Coronary artery (tissue), 2 donors: ENCODE data around the gene STK39.

Experiments
- DNase-seq: peaks from one replicate; pipeline ENCODE4 v3.0.0-alpha.2; 2017; ENCODE audit warnings: low spot score
- H3K27ac ChIP-seq, 2 donors: fragments of 200-600 bp; sonication (generic); one replicate each; pipeline ENCODE4 v1.5.1; 2016 to 2019
- H3K4me3 ChIP-seq: fragments of 200-600 bp; sonication (generic); 2 replicates; pipeline ENCODE4 v1.5.1; 2016; ENCODE audit warnings: mild to moderate bottlenecking, moderate library complexity
- CTCF ChIP-seq: fragments of 200-600 bp; sonication (generic); IDR thresholded peaks from one replicate; pipeline ENCODE4 v1.5.1; 2019; ENCODE audit warnings: antibody characterized with exemption

The STK39 gene

GRCh38 chr2:168029071-168029470, 218.3 kb downstream of the STK39 start:
- no peak overlapping the region for H3K4me3 ChIP-seq
- no peak for TF ChIP-seq CTCF
- no peak for DNase-seq
- no peak overlapping the region for H3K27ac ChIP-seq

DNA sequence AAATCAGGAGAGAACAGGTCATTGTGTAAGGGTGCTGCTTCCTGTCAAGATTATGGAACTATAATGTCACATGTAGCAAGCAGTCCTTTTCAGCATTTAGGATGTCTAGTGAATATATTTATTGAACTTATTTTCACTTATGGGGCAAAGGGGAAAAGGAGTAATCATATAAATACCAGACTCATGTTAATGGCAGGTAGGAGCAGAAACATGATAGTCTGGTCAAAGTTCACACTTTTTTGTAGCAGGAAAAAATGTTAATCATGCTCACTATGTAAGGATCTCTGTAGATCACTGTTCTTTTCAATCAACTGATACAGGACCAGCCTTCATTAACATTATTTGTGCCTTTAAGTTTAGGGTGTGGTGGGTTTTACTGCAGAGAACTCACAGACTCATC, 219.0 kb downstream of the STK39 start:
- no peak overlapping the region for H3K4me3 ChIP-seq
- no peak for TF ChIP-seq CTCF
- no peak overlapping the region for H3K27ac ChIP-seq
- DNase-seq, result no peak

- no peak for DNase-seq
- TF ChIP-seq CTCF, result no peak
- no peak overlapping the region for H3K27ac ChIP-seq
- no peak overlapping the region for H3K4me3 ChIP-seq
Observed at GRCh38 chr2:168025487-168026202, 221.8 kb downstream of the STK39 start.

DNA sequence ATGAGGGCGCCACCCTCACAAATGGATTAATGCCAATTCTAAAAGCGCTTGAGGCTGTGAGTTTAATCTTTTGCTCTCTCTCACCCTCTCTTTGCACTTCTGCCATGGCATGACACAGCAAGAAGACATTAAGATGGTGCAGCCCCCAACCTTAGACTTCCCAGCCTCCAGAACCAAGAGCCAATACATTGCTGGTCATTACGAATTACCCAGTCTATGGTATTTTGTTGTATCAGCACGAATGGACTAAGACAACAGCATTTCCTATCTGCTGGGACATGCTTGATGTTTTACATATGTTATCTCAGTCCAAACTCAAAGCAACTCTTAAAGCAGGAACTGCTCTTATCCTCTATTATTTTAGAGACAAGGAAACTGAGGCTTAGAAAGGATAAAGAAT, 222.9 kb downstream of the STK39 start:
- Histone ChIP-seq H3K4me3 (no peak overlapping the region), H3K27ac (no peak overlapping the region)
- DNase-seq, result no peak
- TF ChIP-seq CTCF, result no peak

- H3K27ac ChIP-seq, result no peak overlapping the region
- H3K4me3 ChIP-seq, result no peak overlapping the region
- no peak for TF ChIP-seq CTCF
- DNase-seq, result no peak
Observed at GRCh38 chr2:168021800-168022587, 225.4 kb downstream of the STK39 start.

DNA sequence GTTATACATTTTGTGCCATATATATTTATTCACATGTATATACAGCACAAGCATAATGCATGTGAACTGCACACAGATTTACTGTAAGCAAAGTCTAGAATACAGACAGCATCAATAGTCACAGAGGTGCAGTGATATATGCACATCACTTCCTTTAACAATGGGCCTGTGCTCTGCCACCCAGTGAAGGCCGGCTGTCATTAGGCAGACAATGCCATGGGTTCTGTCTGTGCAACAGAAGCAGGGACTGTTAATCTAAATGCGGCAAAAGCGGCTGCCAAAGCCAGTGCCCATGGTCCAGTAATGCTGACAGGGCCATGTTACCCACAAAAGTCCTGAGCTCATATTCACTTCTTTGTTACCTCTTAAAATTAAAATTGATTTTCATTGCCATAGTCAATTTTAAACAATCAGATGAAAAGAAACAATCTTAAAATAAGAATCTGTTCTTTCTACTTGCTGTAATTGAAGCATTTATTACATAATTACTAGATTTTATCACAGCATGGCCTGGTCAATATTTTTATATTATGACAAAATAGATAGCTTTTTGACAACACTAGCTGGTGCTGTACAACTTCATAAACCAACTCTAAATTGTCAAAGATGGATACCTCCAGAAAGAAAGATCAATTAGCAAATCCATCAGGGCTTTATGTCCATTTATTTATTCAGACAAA, 232.0 kb downstream of the STK39 start:
- no peak overlapping the region for H3K4me3 ChIP-seq
- no peak for DNase-seq
- no peak for TF ChIP-seq CTCF
- no peak overlapping the region for H3K27ac ChIP-seq
